ENCODE data around the gene SLC16A7.

SLC16A7 gene

DNA sequence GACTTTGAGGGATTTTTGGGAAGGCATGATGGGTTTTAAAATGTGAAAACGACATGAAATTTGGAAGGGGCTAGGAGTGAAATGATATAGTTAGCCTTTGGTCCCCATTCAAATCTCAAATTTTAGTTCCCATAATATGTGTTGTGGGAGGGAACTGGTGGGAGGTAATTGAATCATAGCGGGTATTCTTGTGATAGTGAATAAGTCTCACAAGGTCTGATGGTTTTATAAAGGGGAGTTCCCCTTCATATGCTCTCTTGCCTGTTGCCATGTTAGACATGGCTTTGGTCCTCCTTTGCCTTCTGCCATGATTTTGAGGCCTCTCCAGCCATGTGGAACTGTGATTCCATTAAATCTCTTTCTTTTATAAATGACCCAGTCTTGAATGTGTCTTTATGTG, 72.8 kb downstream of the SLC16A7 start:
- no peak for DNase-seq (ENCODE audit: low read depth in 3 of 3)

- no peak for DNase-seq (ENCODE audit: low read depth in 3 of 3)
Observed at GRCh38 chr12:59672273-59672672, 76.4 kb downstream of the SLC16A7 start.

DNA sequence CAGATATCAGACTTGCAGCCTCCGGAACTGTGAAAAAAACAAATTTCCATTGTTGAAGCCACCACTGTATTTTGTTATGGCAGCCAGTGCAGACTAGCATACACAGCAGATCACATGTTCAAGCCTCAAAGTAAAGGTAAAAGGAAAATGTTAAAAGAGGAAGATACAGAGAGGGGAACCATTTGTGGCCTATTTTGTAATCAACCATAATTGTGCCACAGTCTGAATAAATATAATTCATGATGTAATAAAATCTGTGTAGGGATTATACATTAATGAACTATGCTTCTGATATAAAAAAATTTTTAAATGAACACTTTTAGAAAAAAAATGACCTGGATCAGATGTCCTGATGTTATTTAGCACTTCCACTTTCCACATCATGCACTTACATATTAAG, 79.6 kb downstream of the SLC16A7 start:
- no peak for DNase-seq (ENCODE audit: low read depth in 3 of 3)

- no peak for DNase-seq (ENCODE audit: low read depth in 3 of 3)
Observed at GRCh38 chr12:59677857-59678256, 82.0 kb downstream of the SLC16A7 start.

DNA sequence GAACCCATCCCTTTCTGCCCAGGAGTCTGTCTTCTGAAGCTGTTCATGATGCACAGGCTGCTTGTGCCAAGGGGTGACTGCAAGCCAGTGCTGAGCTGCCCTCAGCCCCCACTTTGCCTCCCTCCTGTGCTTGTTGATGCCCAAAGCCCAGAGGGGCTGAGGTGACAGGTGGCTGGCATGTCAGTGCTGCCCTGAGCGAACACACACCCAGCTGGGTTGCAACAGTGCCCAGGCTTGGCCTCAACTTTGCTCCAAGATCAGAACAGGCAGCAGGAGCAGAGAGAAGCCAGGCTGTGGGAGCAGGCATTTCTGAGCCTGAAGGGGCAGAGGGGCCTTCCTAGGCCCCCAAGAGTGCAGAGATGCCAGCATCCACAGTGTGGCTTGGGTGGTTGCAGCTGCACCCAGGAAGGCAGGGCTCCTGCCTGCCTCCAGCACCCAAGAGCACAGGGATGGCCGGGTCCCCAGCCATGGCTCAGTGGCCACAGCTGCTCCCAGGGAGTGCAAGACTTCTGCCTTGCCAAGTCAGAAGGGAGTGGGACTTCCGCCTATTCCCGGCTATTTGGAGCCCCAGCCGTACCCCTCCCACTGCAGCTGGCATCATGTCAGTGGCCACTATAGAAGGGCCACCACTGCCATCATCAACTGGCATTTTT, 83.1 kb downstream of the SLC16A7 start:
- no peak for DNase-seq (ENCODE audit: low read depth in 3 of 3)

GRCh38 chr12:59689776-59690175, 93.9 kb downstream of the SLC16A7 start:
- no peak for DNase-seq (ENCODE audit: low read depth in 3 of 3)

DNA sequence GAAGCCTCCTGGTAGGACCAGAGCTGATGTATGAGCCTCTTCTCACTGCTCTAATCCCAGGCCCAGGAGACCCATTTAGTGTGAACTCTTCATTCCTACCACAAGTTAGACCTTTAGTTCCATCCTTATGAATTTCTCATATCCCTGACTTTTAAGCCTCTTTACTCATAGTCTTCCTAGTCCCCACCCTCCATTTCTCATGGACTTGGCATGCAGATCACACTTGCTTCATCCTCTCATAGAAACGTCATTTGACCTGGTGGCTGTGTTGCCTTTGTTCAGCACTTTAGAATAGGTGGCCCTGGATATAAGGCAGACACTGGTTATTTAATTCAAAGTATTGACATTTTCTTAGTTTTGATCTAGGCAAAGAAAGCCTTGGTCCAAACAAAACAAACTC, 99.5 kb downstream of the SLC16A7 start:
- DNase-seq (ENCODE audit: low read depth in 3 of 3), result no peak

GRCh38 chr12:59698600-59698999, 102.8 kb downstream of the SLC16A7 start:
- no peak for DNase-seq (ENCODE audit: low read depth in 3 of 3)

DNA sequence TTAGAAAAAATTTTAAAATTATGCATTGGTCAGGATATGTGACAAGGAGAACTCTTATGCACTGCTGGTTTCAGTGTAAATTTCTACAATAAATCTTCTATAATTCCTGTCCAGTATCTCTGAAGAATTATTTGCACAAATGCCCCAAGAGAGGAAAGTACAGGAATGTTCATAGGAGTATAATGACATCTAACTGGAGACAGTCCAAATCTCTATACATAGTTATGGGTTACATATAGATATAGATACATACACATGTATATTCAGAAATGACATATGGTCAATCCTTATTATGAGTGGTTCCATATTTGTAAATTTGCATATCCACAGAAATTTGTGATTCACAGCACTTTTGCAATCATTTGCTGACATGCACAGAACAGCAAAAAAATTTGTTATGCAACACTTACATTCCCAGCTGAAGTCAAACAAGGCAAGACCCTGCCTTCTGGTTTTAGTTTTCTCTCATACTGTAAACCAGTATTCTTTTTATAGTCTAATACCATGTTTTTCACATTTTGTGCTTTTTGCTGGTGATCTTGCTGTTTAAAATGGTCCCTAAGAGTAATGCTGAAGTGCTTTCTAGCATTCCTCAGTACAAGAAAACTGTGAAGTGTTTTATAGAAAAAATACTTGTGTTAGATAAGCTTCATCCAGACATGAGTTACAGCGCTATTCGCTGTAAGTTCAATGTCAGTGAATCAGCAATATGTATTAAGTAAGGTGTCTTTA, 103.8 kb downstream of the SLC16A7 start:
- no peak for DNase-seq (ENCODE audit: low read depth in 3 of 3)

GRCh38 chr12:59700153-59700450, 104.3 kb downstream of the SLC16A7 start:
- no peak for DNase-seq (ENCODE audit: low read depth in 3 of 3)

DNA sequence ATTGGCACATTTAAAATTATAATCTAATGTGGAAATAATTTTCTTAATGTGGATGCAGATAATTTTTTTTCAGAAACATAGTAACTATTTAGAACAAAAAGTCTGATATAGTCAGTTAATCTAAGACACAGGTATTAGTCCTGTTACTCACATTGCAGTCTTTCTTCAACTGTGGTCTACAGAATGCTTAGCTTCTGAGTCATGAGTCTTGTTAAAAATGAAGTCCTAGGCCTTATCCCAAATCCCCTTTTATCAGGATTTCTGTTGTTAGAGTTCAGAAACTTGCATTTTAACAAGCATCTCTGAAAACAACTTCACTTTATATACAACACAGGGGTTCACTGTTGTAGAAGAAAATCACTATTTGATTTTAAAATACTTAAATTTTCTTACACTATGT, 112.2 kb downstream of the SLC16A7 start:
- DNase-seq (ENCODE audit: low read depth in 3 of 3), result no peak

- no peak for DNase-seq (ENCODE audit: low read depth in 3 of 3)
Observed at GRCh38 chr12:59708484-59708883, 112.7 kb downstream of the SLC16A7 start.

DNA sequence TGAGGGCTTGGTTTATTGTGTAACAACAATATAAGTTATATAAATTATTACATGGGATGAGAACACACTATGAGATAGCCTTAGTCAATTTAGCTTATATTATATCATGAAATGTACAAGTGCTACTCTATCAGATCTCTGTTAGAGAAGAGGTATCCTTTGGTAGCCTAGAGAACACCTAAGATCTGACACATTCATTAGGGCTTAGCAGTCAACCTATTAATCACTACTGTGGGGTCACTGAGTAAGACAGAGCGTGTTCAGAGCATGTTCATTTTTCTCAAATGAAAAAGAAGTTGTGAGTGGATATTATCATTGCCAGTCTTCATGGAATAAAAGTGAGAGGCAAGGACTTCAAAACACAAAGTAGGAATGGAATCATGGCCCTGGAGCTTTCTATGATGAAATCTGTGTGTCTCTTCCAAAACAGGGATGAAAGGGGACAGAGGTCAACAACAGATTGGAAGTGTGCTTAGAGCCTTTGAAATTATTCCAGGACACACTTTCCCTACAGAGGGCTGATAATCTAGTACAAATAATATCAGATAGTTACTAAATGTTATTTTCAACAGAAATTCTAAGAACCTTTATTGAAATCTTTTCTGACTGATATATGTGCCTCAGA, 114.3 kb downstream of the SLC16A7 start:
- no peak for DNase-seq (ENCODE audit: low read depth in 3 of 3)

DNA sequence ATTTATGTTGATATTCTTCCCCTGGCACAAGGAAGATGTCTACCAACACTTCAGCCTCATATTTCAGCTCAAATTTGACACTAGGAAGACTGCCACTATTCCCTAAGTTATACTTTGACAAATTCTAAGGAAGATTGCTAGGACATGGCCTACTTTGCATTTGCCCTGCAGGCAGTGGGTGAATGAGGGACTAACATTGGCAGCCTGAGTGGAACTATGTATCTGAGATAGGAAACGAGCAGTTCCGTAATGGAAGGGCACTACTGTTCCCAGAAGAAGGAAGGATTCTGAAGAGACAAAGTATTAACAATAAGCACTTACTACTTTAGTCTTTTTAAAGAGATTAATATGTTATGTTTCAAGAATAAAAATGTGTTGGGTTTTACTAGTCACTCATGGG, 115.1 kb downstream of the SLC16A7 start:
- DNase-seq (ENCODE audit: low read depth in 3 of 3), result no peak

DNA sequence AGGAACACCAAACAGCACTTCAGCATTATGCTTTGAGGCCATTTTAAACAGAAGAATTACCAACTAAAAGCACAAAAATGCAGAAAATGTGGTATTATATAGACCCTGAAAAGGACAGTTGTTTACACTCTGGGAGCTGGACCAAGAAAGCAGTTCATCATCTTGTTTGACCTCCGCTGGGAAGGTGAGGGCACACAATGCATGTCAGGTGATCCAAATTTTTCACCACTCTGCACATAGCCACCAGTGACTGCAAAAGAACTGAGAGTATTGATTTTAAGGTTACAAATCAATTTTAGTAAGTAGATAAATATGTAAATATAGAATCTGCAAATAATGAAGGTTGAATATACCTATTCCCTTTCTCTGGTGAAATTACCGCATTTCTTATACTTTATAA, 119.6 kb downstream of the SLC16A7 start:
- DNase-seq (ENCODE audit: low read depth in 3 of 3), result no peak

DNA sequence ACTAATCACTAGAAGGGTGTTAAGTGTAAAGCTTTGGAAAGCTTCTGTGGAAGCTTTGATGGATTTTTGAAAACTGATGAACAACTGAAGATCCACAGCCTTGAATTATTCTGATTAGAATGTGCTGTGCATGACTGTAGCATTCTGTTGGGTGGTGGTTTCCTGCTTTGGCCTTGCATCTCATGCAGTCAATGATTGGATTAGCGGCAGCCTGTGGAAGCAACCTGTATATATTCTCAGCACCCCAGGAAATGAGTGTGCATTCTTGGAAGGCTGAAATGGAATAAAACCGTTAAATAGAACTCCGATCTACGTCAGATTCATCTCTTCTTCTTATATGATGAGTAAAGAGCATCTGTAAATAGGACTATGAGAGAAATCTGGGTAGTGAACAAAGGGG, 120.2 kb downstream of the SLC16A7 start:
- DNase-seq (ENCODE audit: low read depth in 3 of 3), result no peak

DNA sequence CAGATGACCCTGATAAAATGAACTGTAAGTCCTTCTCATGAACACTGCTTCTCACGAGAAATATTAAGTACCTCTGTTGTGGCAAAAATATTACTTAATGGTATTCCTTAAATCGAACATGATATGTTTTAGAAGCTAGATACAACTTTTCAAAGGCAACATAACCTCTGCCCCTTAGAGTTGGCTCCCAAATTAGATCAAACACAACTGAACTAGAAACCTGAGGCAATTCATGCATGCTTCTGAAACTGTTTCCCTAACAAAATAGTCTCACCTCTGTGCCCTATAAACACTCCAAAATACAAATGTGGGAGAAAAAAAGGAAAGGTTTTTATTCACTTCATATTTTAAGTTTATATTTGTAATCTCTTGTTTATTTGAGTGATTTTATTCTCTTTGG, 121.6 kb downstream of the SLC16A7 start:
- no peak for DNase-seq (ENCODE audit: low read depth in 3 of 3)

DNA sequence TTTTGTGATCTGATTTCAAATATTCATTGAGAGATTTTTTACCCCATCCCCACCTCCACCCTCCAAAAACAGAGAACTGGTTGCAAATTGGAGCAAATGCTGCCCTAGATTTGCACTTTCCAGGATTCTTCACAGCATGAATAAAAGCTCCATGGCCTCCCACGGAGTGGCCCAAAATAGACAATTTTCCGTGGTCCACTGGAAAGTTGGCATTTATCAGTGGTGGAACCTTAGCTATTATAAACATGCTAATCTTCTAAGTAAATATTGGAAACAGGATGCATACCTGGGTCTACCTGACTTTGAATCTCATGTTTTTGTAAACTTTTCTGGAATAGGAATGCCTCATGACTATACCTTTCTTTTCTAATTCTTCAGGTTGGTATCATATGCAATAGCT, 123.9 kb downstream of the SLC16A7 start:
- no peak for DNase-seq (ENCODE audit: low read depth in 3 of 3)

GRCh38 chr12:59723520-59723919, 127.7 kb downstream of the SLC16A7 start:
- no peak for DNase-seq (ENCODE audit: low read depth in 3 of 3)

DNA sequence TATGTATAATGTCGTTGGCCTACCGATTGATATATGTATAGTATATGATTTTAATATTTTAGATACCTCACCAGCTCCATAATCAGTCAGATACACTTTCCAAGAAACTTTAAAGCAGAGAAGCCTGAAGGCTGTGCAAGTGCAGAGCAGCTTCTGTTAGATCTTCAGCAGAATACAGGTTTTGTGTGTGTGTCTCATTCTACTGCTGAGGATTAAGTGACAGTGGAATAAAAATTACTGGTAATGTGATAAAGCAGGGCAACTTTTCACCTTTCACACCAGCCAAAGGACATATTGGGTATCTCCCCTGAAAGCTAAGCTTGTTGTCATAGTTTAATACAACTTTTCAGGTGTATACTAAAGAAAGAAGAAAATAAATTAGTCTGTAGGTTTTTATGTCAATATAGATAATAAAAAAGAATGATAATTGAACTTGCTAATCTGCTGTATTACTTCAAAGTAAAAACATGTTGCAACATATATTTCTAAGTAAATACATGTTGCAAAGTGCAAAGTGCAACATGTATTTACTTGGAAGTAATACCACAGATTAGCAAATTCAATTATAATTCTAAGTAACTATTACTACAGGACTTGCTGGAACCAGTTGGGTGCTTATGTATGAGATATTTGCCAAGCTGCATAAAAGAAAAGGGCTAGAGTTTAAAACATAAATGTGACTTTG, 128.3 kb downstream of the SLC16A7 start:
- DNase-seq (ENCODE audit: low read depth in 3 of 3), result no peak

- no peak for DNase-seq (ENCODE audit: low read depth in 3 of 3)
Observed at GRCh38 chr12:59733200-59733599, 137.4 kb downstream of the SLC16A7 start.

GRCh38 chr12:59734371-59734770, 138.5 kb downstream of the SLC16A7 start:
- no peak for DNase-seq (ENCODE audit: low read depth in 3 of 3)

DNA sequence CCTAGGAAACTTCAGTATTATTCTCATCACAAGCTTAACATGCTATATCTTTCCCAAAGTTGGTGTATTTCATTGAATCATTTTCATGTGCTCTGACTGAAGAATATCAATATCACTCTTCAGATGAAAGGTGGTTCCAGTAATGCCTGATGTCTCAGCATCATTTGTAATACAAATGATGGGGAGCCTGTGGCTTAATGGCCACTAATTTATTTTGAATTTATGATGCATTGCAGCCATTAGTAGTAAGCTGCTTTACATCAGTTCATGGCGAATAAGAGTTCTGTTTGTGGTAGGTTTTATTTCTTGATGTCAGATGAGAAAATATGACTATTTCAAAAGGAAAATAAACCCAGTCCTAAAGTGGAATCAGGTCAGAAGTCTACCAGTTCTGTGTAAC, 139.4 kb downstream of the SLC16A7 start:
- DNase-seq (ENCODE audit: low read depth in 3 of 3), result no peak

Data from stimulated activated CD4-positive, alpha-beta T cell treated with anti-CD3 and anti-CD28 coated beads, TNF-alpha, amount 100 ng/mL, for 48 hours (primary cell).